ENCODE data around the gene ELL. TPM values are rescaled to one million over a fixed set of nuclear protein-coding genes. Genes with fewer than 3 reads are reported as not detected.

Gene ELL
- polyA plus RNA-seq, 3 donors = 12.2 to 35.3 (median 12.6) TPM

DNA sequence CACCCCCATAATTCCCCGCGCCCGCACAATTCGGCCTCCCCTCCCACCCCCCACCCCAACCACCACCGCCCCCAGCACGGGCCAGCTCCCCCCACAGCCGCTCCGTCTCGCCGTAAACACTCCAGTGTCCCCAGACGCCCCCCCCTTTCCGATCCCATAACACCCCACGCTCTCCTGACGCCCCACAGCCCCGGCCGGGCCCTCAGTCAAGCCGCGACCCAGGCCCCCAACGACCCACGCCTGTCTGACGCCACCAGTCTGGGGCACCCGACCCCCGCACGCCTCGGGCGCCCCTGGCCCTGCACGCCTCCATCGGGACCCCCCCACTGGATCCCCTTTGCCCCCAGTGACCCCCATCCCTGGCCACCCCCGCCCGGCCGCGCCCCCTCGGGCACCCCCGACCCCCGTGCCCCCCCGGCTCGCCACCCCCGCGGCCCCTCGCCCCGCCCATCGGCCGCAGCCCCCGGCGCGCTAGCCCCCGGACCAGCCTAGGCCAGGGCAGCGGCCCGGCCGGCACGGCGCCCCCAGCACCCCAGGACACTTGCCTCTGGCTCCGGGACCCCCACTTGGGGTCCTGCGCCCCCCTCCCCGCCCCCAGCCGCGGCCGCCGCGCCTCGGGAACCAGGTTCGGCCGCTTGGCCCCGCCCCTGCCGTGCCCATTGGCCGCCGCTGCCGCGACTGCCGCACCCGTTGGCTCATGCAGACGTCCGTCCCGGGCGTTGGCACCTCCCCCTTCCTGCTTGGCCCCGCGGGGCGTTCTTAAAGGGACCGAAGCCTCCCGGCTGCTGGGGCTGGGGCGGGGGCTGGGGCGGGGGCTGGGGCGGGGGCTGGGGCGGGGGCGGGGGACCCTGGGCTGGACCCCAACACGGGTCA lies 21.3 kb upstream of the ELL start, which contains the start of gene FKBP8:
TSS of gene FKBP8 (minus strand) at position 633 of the 873 bp plus-strand sequence. CDS start 1,603 bp downstream, outside the sequence.
- TF ChIP-seq, protein P1, sequence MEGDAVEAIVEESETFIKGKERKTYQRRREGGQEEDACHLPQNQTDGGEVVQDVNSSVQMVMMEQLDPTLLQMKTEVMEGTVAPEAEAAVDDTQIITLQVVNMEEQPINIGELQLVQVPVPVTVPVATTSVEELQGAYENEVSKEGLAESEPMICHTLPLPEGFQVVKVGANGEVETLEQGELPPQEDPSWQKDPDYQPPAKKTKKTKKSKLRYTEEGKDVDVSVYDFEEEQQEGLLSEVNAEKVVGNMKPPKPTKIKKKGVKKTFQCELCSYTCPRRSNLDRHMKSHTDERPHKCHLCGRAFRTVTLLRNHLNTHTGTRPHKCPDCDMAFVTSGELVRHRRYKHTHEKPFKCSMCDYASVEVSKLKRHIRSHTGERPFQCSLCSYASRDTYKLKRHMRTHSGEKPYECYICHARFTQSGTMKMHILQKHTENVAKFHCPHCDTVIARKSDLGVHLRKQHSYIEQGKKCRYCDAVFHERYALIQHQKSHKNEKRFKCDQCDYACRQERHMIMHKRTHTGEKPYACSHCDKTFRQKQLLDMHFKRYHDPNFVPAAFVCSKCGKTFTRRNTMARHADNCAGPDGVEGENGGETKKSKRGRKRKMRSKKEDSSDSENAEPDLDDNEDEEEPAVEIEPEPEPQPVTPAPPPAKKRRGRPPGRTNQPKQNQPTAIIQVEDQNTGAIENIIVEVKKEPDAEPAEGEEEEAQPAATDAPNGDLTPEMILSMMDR (IDR thresholded peaks at IDR 0.05) = no peak
- H4K20me1 ChIP-seq (ENCODE audit: insufficient read depth, low read length) = no peaks in the 10 kb centered on the region
- H2AFZ ChIP-seq (ENCODE audit: insufficient read depth, low read depth, low read length, poor library complexity, severe bottlenecking) = peak within 1 kb of the TSS; percentile 72
- peaks cover 28 to 32% of the 10 kb centered on the region in 2 donors for H3K36me3 Mint-ChIP-seq
- intact Hi-C loops (cut with micrococcal nuclease) = loop anchor here in 1 of 2 donors (5.0 kb wide), 1 partner anchor 34 kb away; no protein-coding TSS in a partner anchor
- peaks cover 23 to 34% of the 10 kb centered on the region in 2 donors for H3K36me3 ChIP-seq (replicated peaks in 1 of 2; ENCODE audit: control insufficient read depth in 1 of 2, insufficient read depth in 2 of 2, low read length in 2 of 2)
- 0% methylated on average over 47 of the region's 86 CpGs for WGBS (ENCODE audit: insufficient coverage)
- H3K79me2 ChIP-seq (ENCODE audit: insufficient read depth, low read length) = peaks cover 16% of the 10 kb centered on the region
- peaks cover 0 to 5% (median 0%) of the 10 kb centered on the region in 3 donors for H3K27me3 Mint-ChIP-seq (ENCODE audit: low read depth in 3 of 3)
- peaks cover 30% of the 10 kb centered on the region for H3K4me1 Mint-ChIP-seq
- H3K4me3 Mint-ChIP-seq = peak within 1 kb of the TSS; percentile 91
- DNase-seq = peak; percentile 84 to 89 (median 88)
- H3K27ac ChIP-seq (ENCODE audit: low read depth in 1 of 2, low read length in 2 of 2) = peak within 1 kb of the TSS; percentile 72 to 82
- peak within 1 kb of the TSS; percentile 64 to 80 (median 65) for H3K4me3 ChIP-seq (replicated peaks in 1 of 3; ENCODE audit: low read depth in 2 of 3, low read length in 3 of 3)
- no peaks in the 10 kb centered on the region for H3K27me3 ChIP-seq (ENCODE audit: control insufficient read depth in 2 of 2, insufficient read depth in 2 of 2, low read length in 2 of 2)
- H3K9me3 Mint-ChIP-seq = no peaks in the 10 kb centered on the region
- no peaks in the 10 kb centered on the region for H3K9me3 ChIP-seq (replicated peaks in 1 of 2; ENCODE audit: control insufficient read depth in 1 of 2, insufficient read depth in 1 of 2, low read length in 2 of 2)
- peaks cover 21 to 26% of the 10 kb centered on the region in 2 donors for H3K4me1 ChIP-seq (ENCODE audit: control insufficient read depth in 1 of 2, insufficient read depth in 2 of 2, low read length in 2 of 2)
- H3K27ac Mint-ChIP-seq = peak within 1 kb of the TSS; percentile 93 to 98 (median 95)
- H3K4me2 ChIP-seq (replicated peaks; ENCODE audit: extremely low read depth, low read length, poor library complexity, severe bottlenecking) = peak within 1 kb of the TSS; percentile 77
- peak within 1 kb of the TSS; percentile 65 for H3K9ac ChIP-seq (ENCODE audit: insufficient read depth, low read length, poor library complexity, severe bottlenecking)

Measured in CD14-positive monocyte (primary cell).